Activated T-helper 1 cell treated with anti-CD3 and anti-CD28 coated beads, Interleukin-12 subunit alpha, Interleukin-12 subunit beta, Interleukin-2, Interleukin-4 antibody, amounts not matched to agents 30 ng/mL and 10 ng/mL and 1 ng/mL, durations not matched to agents 14 hours and 24 hours and 36 hours (primary cell): ENCODE data around the gene C17orf107. TPM values are rescaled to one million over a fixed set of nuclear protein-coding genes. Genes with fewer than 3 reads are reported as not detected.
A peak's percentile ranks its signal among the peaks of the same experiment; 100 is the strongest.
"Not testable (repeated sequence)": the region's sequence is repeated elsewhere in the genome, so short reads cannot be mapped to it uniquely, and the experiment has no call there.

Experiments used
- DNase-seq: peaks from one replicate; pipeline ENCODE4 v3.0.0; 2021; ENCODE audit warnings: low spot score
- H3K27ac Mint-ChIP-seq: one replicate; pipeline ENCODE4 v1.8.0; 2021; ENCODE audit warnings: mild to moderate bottlenecking, mixed read lengths
- H3K27me3 Mint-ChIP-seq: one replicate; pipeline ENCODE4 v1.8.0; 2022; ENCODE audit warnings: mild to moderate bottlenecking, moderate library complexity, mixed read lengths; ENCODE audit not compliant: insufficient read depth
- H3K36me3 Mint-ChIP-seq: one replicate; pipeline ENCODE4 v1.8.0; 2021; ENCODE audit warnings: low read depth, mixed read lengths
- H3K4me1 Mint-ChIP-seq: one replicate; pipeline ENCODE4 v1.8.0; 2021; ENCODE audit warnings: low read depth, mixed read lengths
- H3K4me3 Mint-ChIP-seq: one replicate; pipeline ENCODE4 v1.8.0; 2021; ENCODE audit warnings: mild to moderate bottlenecking, moderate library complexity, mixed read lengths
- H3K9me3 Mint-ChIP-seq: one replicate; pipeline ENCODE4 v1.8.0; 2021; ENCODE audit warnings: mixed read lengths
- intact Hi-C: fragments of 100-400 bp; cut with micrococcal nuclease; formaldehyde crosslinking; loops from one replicate; pipeline ENCODE4 v1.15.1; 2024
- total RNA-seq: library from RNA; stranded (reverse); gene quantifications from 2 replicates; pipeline ENCODE4 v1.2.3, GENCODE V29; 2022

Gene C17orf107
- total RNA-seq, 1 donor from 2014 or later: 1.3 TPM

GRCh38 chr17:4859816-4860625, 39.3 kb upstream of the C17orf107 start:
- H3K27ac Mint-ChIP-seq: no peak overlapping the region
- intact Hi-C loops: no loop called here
- DNase-seq: no peak

GRCh38 chr17:4860651-4861050, 38.7 kb upstream of the C17orf107 start:
- H3K9me3 Mint-ChIP-seq: no peaks in the 10 kb centered on the region
- H3K27me3 Mint-ChIP-seq: no peaks in the 10 kb centered on the region
- peaks cover 19% of the 10 kb centered on the region for H3K36me3 Mint-ChIP-seq
- no peak overlapping the region for H3K27ac Mint-ChIP-seq
- H3K4me1 Mint-ChIP-seq: peaks cover 16% of the 10 kb centered on the region
- DNase-seq: no peak
- intact Hi-C loops: no loop called here
- no peak overlapping the region for H3K4me3 Mint-ChIP-seq

More at GRCh38 chr17:4859816-4860625, 39.3 kb upstream of the C17orf107 start:
- peaks cover 16% of the 10 kb centered on the region for H3K4me1 Mint-ChIP-seq
- H3K9me3 Mint-ChIP-seq: no peaks in the 10 kb centered on the region
- peaks cover 19% of the 10 kb centered on the region for H3K36me3 Mint-ChIP-seq
- no peaks in the 10 kb centered on the region for H3K27me3 Mint-ChIP-seq
- no peak overlapping the region for H3K4me3 Mint-ChIP-seq

GRCh38 chr17:4861052-4861451, 38.3 kb upstream of the C17orf107 start:
- peaks cover 16% of the 10 kb centered on the region for H3K4me1 Mint-ChIP-seq
- DNase-seq: no peak
- no peaks in the 10 kb centered on the region for H3K27me3 Mint-ChIP-seq
- H3K27ac Mint-ChIP-seq: no peak overlapping the region
- no peaks in the 10 kb centered on the region for H3K9me3 Mint-ChIP-seq
- peaks cover 17% of the 10 kb centered on the region for H3K36me3 Mint-ChIP-seq
- intact Hi-C loops: no loop called here
- H3K4me3 Mint-ChIP-seq: no peak overlapping the region

GRCh38 chr17:4862720-4863119, 36.6 kb upstream of the C17orf107 start:
- Mint-ChIP-seq H3K4me1 (peaks cover 13% of the 10 kb centered on the region), H3K27me3 (no peaks in the 10 kb centered on the region), H3K4me3 (no peak overlapping the region)

GRCh38 chr17:4863321-4863720, 36.0 kb upstream of the C17orf107 start:
- H3K4me3 Mint-ChIP-seq: no peak overlapping the region
- no peaks in the 10 kb centered on the region for H3K27me3 Mint-ChIP-seq
- intact Hi-C loops: no loop called here
- H3K9me3 Mint-ChIP-seq: no peaks in the 10 kb centered on the region
- no peak for DNase-seq
- peaks cover 10% of the 10 kb centered on the region for H3K4me1 Mint-ChIP-seq
- H3K27ac Mint-ChIP-seq: no peak overlapping the region
- H3K36me3 Mint-ChIP-seq: peaks cover 6% of the 10 kb centered on the region

More at GRCh38 chr17:4862720-4863119, 36.6 kb upstream of the C17orf107 start:
- H3K36me3 Mint-ChIP-seq: peaks cover 8% of the 10 kb centered on the region
- no peak for DNase-seq
- intact Hi-C loops: no loop called here
- no peaks in the 10 kb centered on the region for H3K9me3 Mint-ChIP-seq
- no peak overlapping the region for H3K27ac Mint-ChIP-seq

- H3K4me3 Mint-ChIP-seq, H3K36me3 Mint-ChIP-seq, H3K4me1 Mint-ChIP-seq, DNase-seq, H3K27ac Mint-ChIP-seq, intact Hi-C loops, H3K9me3 Mint-ChIP-seq, H3K27me3 Mint-ChIP-seq: not testable (repeated sequence)
Observed at GRCh38 chr17:4867535-4867934, 31.8 kb upstream of the C17orf107 start.

- H3K9me3 Mint-ChIP-seq, H3K4me3 Mint-ChIP-seq, H3K27me3 Mint-ChIP-seq, H3K4me1 Mint-ChIP-seq, intact Hi-C loops, DNase-seq, H3K27ac Mint-ChIP-seq: not testable (repeated sequence)
- H3K36me3 Mint-ChIP-seq: peaks cover 11% of the 10 kb centered on the region
Observed at GRCh38 chr17:4869058-4869998, 30.0 kb upstream of the C17orf107 start.

GRCh38 chr17:4870855-4871254, 28.5 kb upstream of the C17orf107 start:
- no peaks in the 10 kb centered on the region for H3K27me3 Mint-ChIP-seq
- no peak for DNase-seq
- H3K36me3 Mint-ChIP-seq: peaks cover 8% of the 10 kb centered on the region
- H3K4me1 Mint-ChIP-seq: peaks cover 4% of the 10 kb centered on the region
- H3K27ac Mint-ChIP-seq: no peak overlapping the region
- intact Hi-C loops: no loop called here
- H3K9me3 Mint-ChIP-seq: no peaks in the 10 kb centered on the region
- H3K4me3 Mint-ChIP-seq: no peak overlapping the region

- H3K27me3 Mint-ChIP-seq: no peaks in the 10 kb centered on the region
- peaks cover 4% of the 10 kb centered on the region for H3K4me1 Mint-ChIP-seq
- DNase-seq: no peak
- H3K4me3 Mint-ChIP-seq: no peak overlapping the region
- intact Hi-C loops: no loop called here
- peaks cover 10% of the 10 kb centered on the region for H3K36me3 Mint-ChIP-seq
- no peaks in the 10 kb centered on the region for H3K9me3 Mint-ChIP-seq
- H3K27ac Mint-ChIP-seq: no peak overlapping the region
Observed at GRCh38 chr17:4872786-4873185, 26.6 kb upstream of the C17orf107 start.

GRCh38 chr17:4877089-4877488, 22.2 kb upstream of the C17orf107 start:
- DNase-seq: no peak
- Mint-ChIP-seq H3K27me3 (no peaks in the 10 kb centered on the region), H3K9me3 (no peaks in the 10 kb centered on the region), H3K4me1 (peaks cover 5% of the 10 kb centered on the region), H3K4me3 (no peak overlapping the region), H3K27ac (no peak overlapping the region), H3K36me3 (peaks cover 11% of the 10 kb centered on the region)
- intact Hi-C loops: no loop called here

- no peaks in the 10 kb centered on the region for H3K27me3 Mint-ChIP-seq
- H3K4me3 Mint-ChIP-seq: no peak overlapping the region
- no peaks in the 10 kb centered on the region for H3K9me3 Mint-ChIP-seq
- peaks cover 4% of the 10 kb centered on the region for H3K36me3 Mint-ChIP-seq
- intact Hi-C loops: no loop called here
- peaks cover 5% of the 10 kb centered on the region for H3K4me1 Mint-ChIP-seq
- no peak for DNase-seq
- H3K27ac Mint-ChIP-seq: no peak overlapping the region
Observed at GRCh38 chr17:4879601-4880000, 19.7 kb upstream of the C17orf107 start.

GRCh38 chr17:4880857-4881256, 18.5 kb upstream of the C17orf107 start:
- Mint-ChIP-seq H3K27ac (peak overlapping the region; percentile 61), H3K4me3 (no peak overlapping the region), H3K27me3 (no peaks in the 10 kb centered on the region), H3K36me3 (peaks cover 13% of the 10 kb centered on the region), H3K9me3 (no peaks in the 10 kb centered on the region), H3K4me1 (peaks cover 5% of the 10 kb centered on the region)
- no peak for DNase-seq
- intact Hi-C loops: loop anchor here (10.0 kb wide), 1 partner anchor 456 kb away; no protein-coding TSS in a partner anchor
